Panc1 (cell line): ENCODE measurements around the gene NDUFB2. TPM values are rescaled to one million over a fixed set of nuclear protein-coding genes. Genes with fewer than 3 reads are reported as not detected.

ENCODE experiments used
- ATAC-seq: fragments of 200-7000 bp; cut with Tn5 transposase; 2 replicates; pipeline ENCODE4 v1.9.1; 2020; ENCODE audit warnings: mild to moderate bottlenecking, moderate library complexity
- BruUV-seq: library from RNA; stranded (reverse); fragments of 400-500 nt; replicated peaks from 2 replicates; lab custom pipeline; 2021; lab: Mats Ljungman, UMichigan
- CTCF ChIA-PET: fragments of 300-600 bp; sonication (Branson Sonifier 250); formaldehyde crosslinking; loops from one replicate; lab custom pipeline; 2022; ENCODE audit warnings: antibody characterized with exemption; lab: Charles Lee
- POLR2A ChIA-PET: fragments of 300-600 bp; sonication (Branson Sonifier 250); formaldehyde crosslinking; loops from one replicate; lab custom pipeline; 2022; ENCODE audit warnings: antibody characterized with exemption; lab: Charles Lee
- DNase-seq: peaks from one replicate; pipeline ENCODE4 v3.0.0-alpha.2; 2010; ENCODE audit warnings: low read depth, low spot score
- H3K27ac ChIP-seq: 2 replicates; pipeline ENCODE4 v1.5.1; 2011; ENCODE audit warnings: mild to moderate bottlenecking, low read length, inconsistent platforms
- H3K27me3 ChIP-seq: fragments of 200-500 bp; sonication (Bioruptor generic); 2 replicates; pipeline ENCODE4 v1.6.0; 2014; ENCODE audit warnings: low read length, inconsistent platforms; ENCODE audit not compliant: control insufficient read depth, insufficient read depth
- H3K36me3 ChIP-seq: fragments of 200-500 bp; sonication (Bioruptor generic); 2 replicates; pipeline ENCODE4 v1.5.1; 2014; ENCODE audit warnings: inconsistent platforms, mild to moderate bottlenecking, low read length, moderate library complexity; ENCODE audit not compliant: control insufficient read depth, insufficient read depth
- H3K4me1 ChIP-seq: 2 replicates; pipeline ENCODE4 v1.5.1; 2011; ENCODE audit warnings: inconsistent platforms, mild to moderate bottlenecking, low read length, moderate library complexity; ENCODE audit not compliant: control insufficient read depth, insufficient read depth
- H3K4me3 ChIP-seq, 2 experiments: 2 replicates each; pipeline ENCODE4 v1.5.1; 2011 to 2012; ENCODE audit warnings: low read depth in 2 of 2, low read length in 2 of 2, mild to moderate bottlenecking in 2 of 2, inconsistent platforms in 1 of 2, moderate library complexity in 1 of 2
- H3K9me3 ChIP-seq: fragments of 200-500 bp; sonication (Bioruptor generic); 2 replicates; pipeline ENCODE4 v1.5.1; 2014; ENCODE audit warnings: low read depth, mild to moderate bottlenecking, inconsistent platforms, low read length, moderate library complexity; ENCODE audit not compliant: control insufficient read depth, insufficient read depth
- CTCF ChIP-seq: fragments of 450-650 bp; IDR thresholded peaks from 2 replicates; pipeline ENCODE4 v1.5.1; 2017; ENCODE audit warnings: mild to moderate bottlenecking
- POLR2AphosphoS5 ChIP-seq: IDR thresholded peaks from 2 replicates; pipeline ENCODE4 v1.6.1; 2012; ENCODE audit warnings: mild to moderate bottlenecking, low read depth, low read length, moderate library complexity
- REST ChIP-seq, 2 experiments: IDR thresholded peaks; 2 replicates each; pipeline ENCODE4 v1.6.1; 2011 to 2012; ENCODE audit warnings: low read depth in 2 of 2, control low read depth in 1 of 2, low read length in 1 of 2, mild to moderate bottlenecking in 1 of 2, moderate library complexity in 1 of 2; ENCODE audit not compliant: insufficient read depth in 1 of 2
- SIN3A ChIP-seq: IDR thresholded peaks from 2 replicates; pipeline ENCODE4 v1.6.1; 2012; ENCODE audit warnings: low read depth, mild to moderate bottlenecking, low read length, moderate library complexity, borderline replicate concordance; ENCODE audit not compliant: insufficient read depth
- TCF7L2 ChIP-seq: IDR thresholded peaks from 2 replicates; pipeline ENCODE4 v1.6.1; 2011; ENCODE audit warnings: mild to moderate bottlenecking, low read depth, low read length, inconsistent platforms
- in situ Hi-C: cut with HindIII; loops from 2 replicates; pipeline ENCODE4 v1.10.0; 2016; ENCODE audit warnings: low sequenced_read_pairs, low pct_unique_long_range_greater_than_20kb
- intact Hi-C: fragments of 100-400 bp; cut with micrococcal nuclease; formaldehyde crosslinking; loops from one replicate; pipeline ENCODE4 v1.10.0; 2022; ENCODE audit not compliant: unreplicated experiment
- total RNA-seq: library from RNA; stranded (reverse); gene quantifications from one replicate; pipeline ENCODE4 v1.2.1, GENCODE V29; 2021; ENCODE audit not compliant: unreplicated experiment

The NDUFB2 gene
- total RNA-seq, 1 experiment from 2014 or later: 246 TPM

GRCh38 chr7:140697447-140698143 is 1.1 kb downstream of the NDUFB2 start:
- ChIA-PET POLR2A (interaction anchor here (0.5 kb wide), 1 partner anchor 173 kb away, joined by 7 read pairs; no protein-coding TSS in a partner anchor), CTCF (no interaction called here)
- no peak for DNase-seq
- Histone ChIP-seq H3K4me1 (peaks cover 20% of the 10 kb centered on the region), H3K9me3 (no peaks in the 10 kb centered on the region), H3K36me3 (no peaks in the 10 kb centered on the region), H3K27me3 (no peaks in the 10 kb centered on the region), H3K4me3 (peak overlapping the region; percentile 79 to 86), H3K27ac (peak overlapping the region; percentile 71)
- in situ Hi-C loops: no loop called here
- no peak for ATAC-seq
- intact Hi-C loops: no loop called here
- TF ChIP-seq REST (IDR thresholded peaks at IDR 0.05; ENCODE audit: insufficient read depth in 1 of 2, low read depth in 2 of 2, low read length in 1 of 2): no peak
- no peak for TF ChIP-seq CTCF
- no peak for TF ChIP-seq SIN3A
- no peak for TF ChIP-seq POLR2AphosphoS5
- no peak for TF ChIP-seq TCF7L2
- no TSS peak for BruUV-seq

GRCh38 chr7:140698477-140698876 is 2.0 kb downstream of the NDUFB2 start:
- TF ChIP-seq POLR2AphosphoS5 (no peak), CTCF (no peak), SIN3A (no peak), TCF7L2 (no peak), REST (IDR thresholded peaks at IDR 0.05; ENCODE audit: insufficient read depth in 1 of 2, low read depth in 2 of 2, low read length in 1 of 2) (no peak)
- Histone ChIP-seq H3K27me3 (no peaks in the 10 kb centered on the region), H3K4me1 (peaks cover 20% of the 10 kb centered on the region), H3K27ac (no peak overlapping the region), H3K36me3 (no peaks in the 10 kb centered on the region), H3K4me3 (peak overlapping the region in 1 of 2 experiments; percentile 79; a peak in 2 of 4 replicates), H3K9me3 (no peaks in the 10 kb centered on the region)
- DNase-seq: no peak
- no peak for ATAC-seq
- POLR2A ChIA-PET: interaction anchor here (0.5 kb wide), 1 partner anchor 172 kb away, joined by 7 read pairs; no protein-coding TSS in a partner anchor
- in situ Hi-C loops: no loop called here
- BruUV-seq: no TSS peak
- CTCF ChIA-PET: no interaction called here
- intact Hi-C loops: no loop called here
